ENCODE results near the gene NUBP1.
"Not testable (repeated sequence)": the region's sequence is repeated elsewhere in the genome, so short reads cannot be mapped to it uniquely, and the experiment has no call there.

Gene NUBP1

GRCh38 chr16:10751291-10751697 is 7.7 kb downstream of the NUBP1 start:
- no peak for DNase-seq (ENCODE audit: low spot score)

- DNase-seq (ENCODE audit: low spot score): no peak
Measured at GRCh38 chr16:10752843-10753523, 9.3 kb downstream of the NUBP1 start.

GRCh38 chr16:10753670-10754069 is 10.0 kb downstream of the NUBP1 start:
- no peak for DNase-seq (ENCODE audit: low spot score)

- DNase-seq (ENCODE audit: low spot score): peak; percentile 43
Measured at GRCh38 chr16:10754941-10755340, 11.3 kb downstream of the NUBP1 start.

- no peak for DNase-seq (ENCODE audit: low spot score)
Measured at GRCh38 chr16:10756574-10756973, 12.9 kb downstream of the NUBP1 start.

- DNase-seq (ENCODE audit: low spot score): no peak
Measured at GRCh38 chr16:10760858-10761257, 17.2 kb downstream of the NUBP1 start.

GRCh38 chr16:10761373-10761772 is 17.7 kb downstream of the NUBP1 start:
- DNase-seq (ENCODE audit: low spot score): no peak

GRCh38 chr16:10762336-10763016 is 18.8 kb downstream of the NUBP1 start:
- no peak for DNase-seq (ENCODE audit: low spot score)

GRCh38 chr16:10763456-10763855 is 19.8 kb downstream of the NUBP1 start:
- no peak for DNase-seq (ENCODE audit: low spot score)

- no peak for DNase-seq (ENCODE audit: low spot score)
Measured at GRCh38 chr16:10765772-10766171, 22.1 kb downstream of the NUBP1 start.

- no peak for DNase-seq (ENCODE audit: low spot score)
Measured at GRCh38 chr16:10767127-10767526, 23.5 kb downstream of the NUBP1 start.

- DNase-seq (ENCODE audit: low spot score): no peak
Measured at GRCh38 chr16:10769381-10769780, 25.7 kb downstream of the NUBP1 start.

GRCh38 chr16:10770907-10771306 is 27.3 kb downstream of the NUBP1 start:
- no peak for DNase-seq (ENCODE audit: low spot score)

- no peak for DNase-seq (ENCODE audit: low spot score)
Measured at GRCh38 chr16:10776280-10776679, 32.6 kb downstream of the NUBP1 start.

- not testable (repeated sequence) for DNase-seq (ENCODE audit: low spot score)
Measured at GRCh38 chr16:10776923-10777322, 33.3 kb downstream of the NUBP1 start.

GRCh38 chr16:10777356-10777755 is 33.7 kb downstream of the NUBP1 start:
- DNase-seq (ENCODE audit: low spot score): no peak

- not testable (repeated sequence) for DNase-seq (ENCODE audit: low spot score)
Measured at GRCh38 chr16:10779908-10780307, 36.3 kb downstream of the NUBP1 start.

- no peak for DNase-seq (ENCODE audit: low spot score)
Measured at GRCh38 chr16:10780628-10781027, 37.0 kb downstream of the NUBP1 start.

- no peak for DNase-seq (ENCODE audit: low spot score)
Measured at GRCh38 chr16:10782628-10783027, 39.0 kb downstream of the NUBP1 start.

- no peak for DNase-seq (ENCODE audit: low spot score)
Measured at GRCh38 chr16:10787304-10787703, 43.7 kb downstream of the NUBP1 start.

- not testable (repeated sequence) for DNase-seq (ENCODE audit: low spot score)
Measured at GRCh38 chr16:10788630-10789029, 45.0 kb downstream of the NUBP1 start.

GRCh38 chr16:10791048-10791447 is 47.4 kb downstream of the NUBP1 start:
- no peak for DNase-seq (ENCODE audit: low spot score)

GRCh38 chr16:10799736-10800135 is 56.1 kb downstream of the NUBP1 start:
- DNase-seq (ENCODE audit: low spot score): no peak

- no peak for DNase-seq (ENCODE audit: low spot score)
Measured at GRCh38 chr16:10805334-10805733, 61.7 kb downstream of the NUBP1 start.
